Mesendoderm (in vitro differentiated cells): ENCODE results near the gene INPP5E.

Experiments
- DNase-seq: peaks from one replicate; pipeline ENCODE4 v3.0.0; 2013
- H2AK5ac ChIP-seq: 2 replicates; pipeline ENCODE4 v1.6.1; 2013; ENCODE audit warnings: low read length, inconsistent platforms
- H2BK120ac ChIP-seq: 2 replicates; pipeline ENCODE4 v1.6.1; 2013; ENCODE audit warnings: low read depth, mild to moderate bottlenecking, low read length, moderate library complexity, mixed read lengths
- H2BK15ac ChIP-seq: replicated peaks from 2 replicates; pipeline ENCODE4 v1.6.1; 2013; ENCODE audit warnings: low read depth, mild to moderate bottlenecking, moderate library complexity
- H2BK5ac ChIP-seq: 2 replicates; pipeline ENCODE4 v1.6.1; 2013; ENCODE audit warnings: low read length, inconsistent platforms
- H3K18ac ChIP-seq: 2 replicates; pipeline ENCODE4 v1.6.1; 2013; ENCODE audit warnings: mild to moderate bottlenecking, low read length, mixed read lengths
- H3K23ac ChIP-seq: one replicate; pipeline ENCODE4 v1.6.1; 2013; ENCODE audit warnings: low read length
- H3K27ac ChIP-seq: 2 replicates; pipeline ENCODE4 v1.5.1; 2013; ENCODE audit warnings: low read depth, mild to moderate bottlenecking, inconsistent platforms, low read length, moderate library complexity
- H3K27me3 ChIP-seq: 2 replicates; pipeline ENCODE4 v1.6.1; 2013; ENCODE audit warnings: low read length, control low read depth, mild to moderate bottlenecking, inconsistent platforms; ENCODE audit not compliant: insufficient read depth, poor library complexity
- H3K36me3 ChIP-seq: 2 replicates; pipeline ENCODE4 v1.6.1; 2013; ENCODE audit warnings: low read length, inconsistent platforms; ENCODE audit not compliant: control insufficient read depth, insufficient read depth
- H3K4ac ChIP-seq: one replicate; pipeline ENCODE4 v1.6.1; 2013; ENCODE audit warnings: low read depth, mild to moderate bottlenecking, low read length, moderate library complexity
- H3K4me1 ChIP-seq: 2 replicates; pipeline ENCODE4 v1.6.1; 2013; ENCODE audit warnings: low read depth, low read length, inconsistent platforms; ENCODE audit not compliant: control insufficient read depth
- H3K4me2 ChIP-seq: 2 replicates; pipeline ENCODE4 v1.6.1; 2013; ENCODE audit warnings: low read length
- H3K4me3 ChIP-seq: 2 replicates; pipeline ENCODE4 v1.5.1; 2013; ENCODE audit warnings: mild to moderate bottlenecking, low read length
- H3K56ac ChIP-seq: one replicate; pipeline ENCODE4 v1.6.1; 2013; ENCODE audit warnings: low read length
- H3K79me1 ChIP-seq: 2 replicates; pipeline ENCODE4 v1.6.1; 2013; ENCODE audit warnings: low read length, inconsistent platforms
- H3K79me2 ChIP-seq: 2 replicates; pipeline ENCODE4 v1.6.1; 2013; ENCODE audit warnings: mild to moderate bottlenecking, low read length; ENCODE audit not compliant: control insufficient read depth, insufficient read depth
- H3K9ac ChIP-seq: 2 replicates; pipeline ENCODE4 v1.6.1; 2013; ENCODE audit warnings: low read length, inconsistent platforms
- H4K5ac ChIP-seq: one replicate; pipeline ENCODE4 v1.6.1; 2013; ENCODE audit warnings: low read length
- H4K8ac ChIP-seq: one replicate; pipeline ENCODE4 v1.6.1; 2013; ENCODE audit warnings: low read depth, mild to moderate bottlenecking, control low read depth, low read length, moderate library complexity
- WGBS: extraction: QIAGEN DNeasy Blood & Tissue Kit; methylation state at CpG from one replicate; pipeline ENCODE4 v1.1.7; 2013; ENCODE audit warnings: low lambda C conversion rate, missing lambda C conversion rate; ENCODE audit not compliant: insufficient coverage; ENCODE audit errors: extremely low coverage; 5-methylcytosine and 5-hydroxymethylcytosine counted together

Gene INPP5E

GRCh38 chr9:136385015-136385414, 54.6 kb downstream of the INPP5E start:
- no peaks in the 10 kb centered on the region for H3K79me1 ChIP-seq
- no peak overlapping the region for H3K27ac ChIP-seq
- no peak overlapping the region for H3K4me3 ChIP-seq
- H3K4me1 ChIP-seq = no peaks in the 10 kb centered on the region
- H2BK120ac ChIP-seq = no peak overlapping the region
- H3K79me2 ChIP-seq = no peaks in the 10 kb centered on the region
- no peak for DNase-seq
- no peak overlapping the region for H4K8ac ChIP-seq
- no peak overlapping the region for H3K23ac ChIP-seq
- no peak overlapping the region for H3K18ac ChIP-seq
- H3K36me3 ChIP-seq = peaks cover 22% of the 10 kb centered on the region
- no peak overlapping the region for H3K56ac ChIP-seq
- H4K5ac ChIP-seq = no peak overlapping the region
- H3K4ac ChIP-seq = no peak overlapping the region
- H2BK15ac ChIP-seq = no peak overlapping the region
- H2AK5ac ChIP-seq = no peak overlapping the region
- no peak overlapping the region for H3K9ac ChIP-seq
- no CpG with 5 or more reads among the region's 11 CpGs for WGBS
- H2BK5ac ChIP-seq = no peak overlapping the region
- H3K27me3 ChIP-seq = no peaks in the 10 kb centered on the region
- no peak overlapping the region for H3K4me2 ChIP-seq

- no peak overlapping the region for H3K4me2 ChIP-seq
- H3K4ac ChIP-seq = no peak overlapping the region
- no peaks in the 10 kb centered on the region for H3K27me3 ChIP-seq
- no peaks in the 10 kb centered on the region for H3K4me1 ChIP-seq
- H3K79me1 ChIP-seq = no peaks in the 10 kb centered on the region
- H3K4me3 ChIP-seq = no peak overlapping the region
- no peak overlapping the region for H2BK5ac ChIP-seq
- WGBS = no CpG with 5 or more reads among the region's 20 CpGs
- H4K8ac ChIP-seq = no peak overlapping the region
- H2BK15ac ChIP-seq = no peak overlapping the region
- no peak overlapping the region for H2AK5ac ChIP-seq
- H3K27ac ChIP-seq = no peak overlapping the region
- no peak overlapping the region for H3K9ac ChIP-seq
- H3K36me3 ChIP-seq = peaks cover 13% of the 10 kb centered on the region
- no peak overlapping the region for H4K5ac ChIP-seq
- H2BK120ac ChIP-seq = no peak overlapping the region
- no peak for DNase-seq
- no peaks in the 10 kb centered on the region for H3K79me2 ChIP-seq
- H3K18ac ChIP-seq = no peak overlapping the region
- no peak overlapping the region for H3K56ac ChIP-seq
- no peak overlapping the region for H3K23ac ChIP-seq
Measured at GRCh38 chr9:136383436-136383835, 56.2 kb downstream of the INPP5E start.

- Histone ChIP-seq H3K4me3 (no peak overlapping the region), H2BK5ac (no peak overlapping the region), H3K56ac (no peak overlapping the region), H3K27ac (no peak overlapping the region), H3K79me2 (no peaks in the 10 kb centered on the region), H3K18ac (no peak overlapping the region), H4K5ac (no peak overlapping the region), H4K8ac (no peak overlapping the region), H2BK15ac (no peak overlapping the region), H3K4me1 (no peaks in the 10 kb centered on the region), H3K27me3 (no peaks in the 10 kb centered on the region), H3K79me1 (no peaks in the 10 kb centered on the region), H3K9ac (no peak overlapping the region), H2AK5ac (no peak overlapping the region), H3K23ac (no peak overlapping the region), H3K36me3 (peaks cover 8% of the 10 kb centered on the region), H2BK120ac (no peak overlapping the region), H3K4me2 (no peak overlapping the region), H3K4ac (no peak overlapping the region)
- no CpG with 5 or more reads among the region's 25 CpGs for WGBS
- no peak for DNase-seq
Measured at GRCh38 chr9:136381966-136382513, 57.6 kb downstream of the INPP5E start.

DNA sequence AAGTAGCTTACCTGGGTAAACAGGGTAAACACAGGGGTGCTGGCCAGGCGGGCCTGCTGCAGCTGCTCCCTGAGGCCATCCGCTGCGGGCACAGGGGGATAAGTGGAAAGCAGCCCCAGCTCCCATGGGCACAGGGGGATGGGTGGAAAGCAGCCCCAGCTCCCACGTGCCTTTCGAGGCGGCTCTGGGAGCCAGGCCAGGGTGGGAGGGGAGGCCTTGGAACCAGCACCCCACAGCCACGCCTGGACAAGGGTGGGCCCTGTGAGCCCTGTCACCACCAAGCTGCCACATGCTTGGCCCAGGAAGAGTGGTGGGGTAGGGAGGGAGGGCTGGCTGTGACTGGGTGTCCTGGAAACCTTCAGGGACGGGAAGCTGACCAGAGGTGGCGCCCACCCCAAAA, 58.3 kb downstream of the INPP5E start:
- no peak overlapping the region for H3K27ac ChIP-seq
- H3K18ac ChIP-seq = no peak overlapping the region
- no peaks in the 10 kb centered on the region for H3K79me2 ChIP-seq
- H2AK5ac ChIP-seq = no peak overlapping the region
- H4K5ac ChIP-seq = no peak overlapping the region
- H3K4me2 ChIP-seq = no peak overlapping the region
- no peak overlapping the region for H2BK120ac ChIP-seq
- no peak overlapping the region for H3K9ac ChIP-seq
- no peaks in the 10 kb centered on the region for H3K27me3 ChIP-seq
- H4K8ac ChIP-seq = no peak overlapping the region
- H2BK5ac ChIP-seq = no peak overlapping the region
- no CpG with 5 or more reads among the region's 9 CpGs for WGBS
- no peak for DNase-seq
- peaks cover 7% of the 10 kb centered on the region for H3K36me3 ChIP-seq
- H3K4me1 ChIP-seq = no peaks in the 10 kb centered on the region
- no peak overlapping the region for H3K4me3 ChIP-seq
- no peak overlapping the region for H3K23ac ChIP-seq
- H3K79me1 ChIP-seq = no peaks in the 10 kb centered on the region
- no peak overlapping the region for H3K4ac ChIP-seq
- H2BK15ac ChIP-seq = no peak overlapping the region
- H3K56ac ChIP-seq = no peak overlapping the region

GRCh38 chr9:136380381-136380780, 59.3 kb downstream of the INPP5E start:
- H4K5ac ChIP-seq = no peak overlapping the region
- whole genome bisulfite sequencing = no CpG with 5 or more reads among the region's 17 CpGs
- H4K8ac ChIP-seq = no peak overlapping the region
- no peak overlapping the region for H2BK5ac ChIP-seq
- no peak overlapping the region for H3K27ac ChIP-seq
- H2BK120ac ChIP-seq = no peak overlapping the region
- no peaks in the 10 kb centered on the region for H3K79me1 ChIP-seq
- H3K56ac ChIP-seq = no peak overlapping the region
- H3K9ac ChIP-seq = no peak overlapping the region
- H3K79me2 ChIP-seq = no peaks in the 10 kb centered on the region
- H3K4me3 ChIP-seq = no peak overlapping the region
- H3K23ac ChIP-seq = no peak overlapping the region
- no peak overlapping the region for H3K4me2 ChIP-seq
- no peak overlapping the region for H2BK15ac ChIP-seq
- peaks cover 7% of the 10 kb centered on the region for H3K36me3 ChIP-seq
- no peaks in the 10 kb centered on the region for H3K4me1 ChIP-seq
- H3K18ac ChIP-seq = no peak overlapping the region
- H3K4ac ChIP-seq = no peak overlapping the region
- H2AK5ac ChIP-seq = no peak overlapping the region
- no peak for DNase-seq
- H3K27me3 ChIP-seq = no peaks in the 10 kb centered on the region

DNA sequence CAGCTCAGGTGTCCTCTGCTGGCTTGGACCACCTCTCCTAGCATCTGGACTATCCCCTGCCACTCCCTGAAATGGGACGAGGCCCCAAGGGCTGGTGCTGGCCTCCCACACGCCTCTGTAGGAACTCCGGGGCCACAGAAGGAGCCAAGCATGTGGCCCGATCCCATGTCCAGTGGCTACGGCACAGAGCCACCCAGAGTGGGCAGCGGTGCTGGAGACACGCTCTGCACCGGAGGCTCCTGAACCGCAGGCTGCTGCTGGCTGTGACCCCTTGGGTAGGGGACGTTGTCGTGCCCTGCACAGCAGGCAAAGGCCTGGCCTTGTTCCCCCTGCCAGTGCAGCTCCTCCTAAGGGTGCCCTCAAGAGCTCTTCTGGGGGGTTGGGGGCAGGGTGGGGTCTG, 59.8 kb downstream of the INPP5E start:
- H4K5ac ChIP-seq = no peak overlapping the region
- peaks cover 7% of the 10 kb centered on the region for H3K36me3 ChIP-seq
- no CpG with 5 or more reads among the region's 11 CpGs for WGBS
- H3K23ac ChIP-seq = no peak overlapping the region
- no peak overlapping the region for H3K27ac ChIP-seq
- H3K18ac ChIP-seq = no peak overlapping the region
- no peak overlapping the region for H3K56ac ChIP-seq
- no peaks in the 10 kb centered on the region for H3K79me2 ChIP-seq
- H3K4me1 ChIP-seq = no peaks in the 10 kb centered on the region
- H2BK120ac ChIP-seq = no peak overlapping the region
- no peak overlapping the region for H3K9ac ChIP-seq
- no peaks in the 10 kb centered on the region for H3K27me3 ChIP-seq
- H3K4ac ChIP-seq = no peak overlapping the region
- no peak overlapping the region for H2BK5ac ChIP-seq
- no peak overlapping the region for H2BK15ac ChIP-seq
- no peak for DNase-seq
- H2AK5ac ChIP-seq = no peak overlapping the region
- H4K8ac ChIP-seq = no peak overlapping the region
- H3K79me1 ChIP-seq = no peaks in the 10 kb centered on the region
- no peak overlapping the region for H3K4me3 ChIP-seq
- H3K4me2 ChIP-seq = no peak overlapping the region
